Measurements from ENCODE around the gene FCRL3. TPM values are rescaled to one million over a fixed set of nuclear protein-coding genes. Genes with fewer than 3 reads are reported as not detected.

Gene FCRL3
- total RNA-seq, 3 donors from 2014 or later (not counting 1 experiment from before 2014, with no cell fraction given) = 69.8 to 117 (median 83.8) TPM

DNA sequence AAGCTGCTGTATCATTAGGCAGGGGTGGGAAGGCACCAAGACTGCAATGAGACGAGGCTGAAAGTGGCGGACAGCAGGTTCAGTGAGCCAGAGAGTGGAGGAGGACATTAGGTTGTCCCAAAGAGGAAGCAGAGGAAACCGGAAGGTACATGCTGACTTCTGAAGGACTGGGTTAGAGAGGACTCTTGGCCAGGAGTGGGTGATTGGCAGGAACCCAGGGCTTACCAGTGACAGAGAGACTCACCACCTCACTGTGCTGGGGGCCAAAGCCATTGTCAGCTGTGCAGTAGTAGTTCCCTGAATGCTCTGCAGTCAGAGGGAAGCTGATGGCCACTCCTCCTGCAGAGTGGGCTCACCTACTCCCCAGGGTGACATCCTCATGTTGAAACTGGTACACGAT lies 60.8 kb downstream of the FCRL3 start:
- WGBS (ENCODE audit: insufficient coverage) = 72% methylated on average over 4 of the region's 4 CpGs
- TF ChIP-seq CTCF (IDR thresholded peaks at IDR 0.05) = no peak

DNA sequence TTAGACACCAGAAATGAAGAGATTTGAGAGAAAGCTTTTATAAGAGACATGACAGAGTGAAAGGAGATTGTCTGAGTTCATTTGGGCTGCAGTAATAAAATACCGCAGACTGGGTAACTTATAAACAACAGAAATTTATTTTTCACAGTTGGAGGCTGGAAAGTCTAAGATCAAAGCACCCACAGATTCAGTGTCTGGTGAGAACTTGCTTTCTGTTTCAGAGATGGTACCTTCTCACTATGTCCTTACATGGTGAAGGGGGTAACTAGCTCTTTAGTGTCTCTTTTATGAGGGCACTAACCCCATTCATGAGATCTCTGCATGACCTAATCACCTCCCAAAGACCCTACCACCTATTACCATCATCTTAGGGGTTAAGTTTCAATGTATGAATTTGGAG lies 71.8 kb downstream of the FCRL3 start:
- Mint-ChIP-seq H3K36me3 (peaks cover 11% of the 10 kb centered on the region), H3K4me1 (peaks cover 18 to 22% of the 10 kb centered on the region in 2 donors)

More for the DNA sequence above, 60.8 kb downstream of the FCRL3 start:
- Mint-ChIP-seq H3K36me3 (no peaks in the 10 kb centered on the region), H3K9me3 (no peaks in the 10 kb centered on the region), H3K4me1 (peaks cover 0 to 8% of the 10 kb centered on the region in 2 donors), H3K27me3 (ENCODE audit: low read depth in 2 of 2) (peaks cover 0 to 6% of the 10 kb centered on the region in 2 donors), H3K4me3 (no peak overlapping the region), H3K27ac (no peak overlapping the region)
- Histone ChIP-seq H3K4me3 (ENCODE audit: low read length) (no peak overlapping the region), H3K27me3 (ENCODE audit: control insufficient read depth, insufficient read depth, low read length) (no peaks in the 10 kb centered on the region), H3K36me3 (ENCODE audit: control insufficient read depth, insufficient read depth, low read length) (no peaks in the 10 kb centered on the region), H3K4me1 (ENCODE audit: control insufficient read depth, insufficient read depth, low read length) (no peaks in the 10 kb centered on the region), H3K27ac (ENCODE audit: low read length) (no peak overlapping the region), H3K9me3 (ENCODE audit: control insufficient read depth, insufficient read depth, low read length) (no peaks in the 10 kb centered on the region)
- intact Hi-C loops (cut with micrococcal nuclease) = no loop called here
- DNase-seq = no peak
- no peak for ATAC-seq

More for the DNA sequence above, 71.8 kb downstream of the FCRL3 start:
- no peak overlapping the region for H3K4me3 Mint-ChIP-seq
- Histone ChIP-seq H3K9me3 (ENCODE audit: control insufficient read depth, insufficient read depth, low read length) (no peaks in the 10 kb centered on the region), H3K4me1 (ENCODE audit: control insufficient read depth, insufficient read depth, low read length) (no peaks in the 10 kb centered on the region), H3K36me3 (ENCODE audit: control insufficient read depth, insufficient read depth, low read length) (no peaks in the 10 kb centered on the region), H3K27ac (ENCODE audit: low read length) (no peak overlapping the region), H3K4me3 (ENCODE audit: low read length) (no peak overlapping the region), H3K27me3 (ENCODE audit: control insufficient read depth, insufficient read depth, low read length) (peaks cover 2% of the 10 kb centered on the region)
- WGBS (ENCODE audit: insufficient coverage) = 40% methylated on average over 1 of the region's 1 CpG
- H3K27me3 Mint-ChIP-seq (ENCODE audit: low read depth in 2 of 2) = peaks cover 24 to 36% of the 10 kb centered on the region in 2 donors
- peak in 1 of 2 donors; percentile 46 for DNase-seq
- ATAC-seq = peak; percentile 76 to 87 (median 78)
- intact Hi-C loops (cut with micrococcal nuclease) = no loop called here
- no peaks in the 10 kb centered on the region for H3K9me3 Mint-ChIP-seq
- H3K27ac Mint-ChIP-seq = no peak overlapping the region
- no peak for TF ChIP-seq CTCF (IDR thresholded peaks at IDR 0.05)

Other genes starting within 250 kb of the FCRL3 start
- gene FCRL5, start 148.3 kb downstream of the FCRL3 start, total RNA-seq = 1 to 10 TPM in 1 of 3 donors, under 1 TPM in 2; 0.23 to 3.6 (median 0.54) TPM
- not detected for gene FCRL4, start 102.7 kb downstream of the FCRL3 start, total RNA-seq
- 1 to 10 TPM in 1 of 3 donors, under 1 TPM in 2; 0.49 to 1.1 (median 0.88) TPM for gene FCRL2, start 76.4 kb upstream of the FCRL3 start, total RNA-seq
- gene FCRL1, start 119.4 kb upstream of the FCRL3 start, total RNA-seq = 1 to 10 TPM; 1.8 to 2.6 (median 2.0) TPM
- not detected for gene CD5L, start 141.0 kb upstream of the FCRL3 start, total RNA-seq

Data from natural killer cell (primary cell).